ENCODE data around the gene GPR31.

- TF ChIP-seq CTCF (IDR thresholded peaks at IDR 0.05; ENCODE audit: poor library complexity, severe bottlenecking): no peak
- TF ChIP-seq REST (IDR thresholded peaks at IDR 0.05; ENCODE audit: borderline replicate concordance): no peak
- TF ChIP-seq EZH2 (IDR thresholded peaks at IDR 0.05; ENCODE audit: borderline replicate concordance, insufficient read depth, low read length, poor library complexity, severe bottlenecking): no peak
- TF ChIP-seq SMC3 (conservative IDR thresholded peaks at IDR 0.05; ENCODE audit: poor library complexity): no peak
- no peak for TF ChIP-seq RAD21 (conservative IDR thresholded peaks at IDR 0.05)
- no peak for TF ChIP-seq EP300 (conservative IDR thresholded peaks at IDR 0.05; ENCODE audit: poor library complexity, severe bottlenecking)
- TF ChIP-seq TAF1 (IDR thresholded peaks at IDR 0.05; ENCODE audit: low read depth): no peak
- no peak for TF ChIP-seq POLR2AphosphoS5 (IDR thresholded peaks at IDR 0.05)
Measured at GRCh38 chr6:167154895-167155294, 2.9 kb downstream of the GPR31 start.
